Calu3 (cell line): ENCODE data around the gene RGS12. TPM values are rescaled to one million over a fixed set of nuclear protein-coding genes. Genes with fewer than 3 reads are reported as not detected.

Experiments used
- BruUV-seq: library from RNA; stranded (reverse); fragments of 400-500 nt; replicated peaks from 2 replicates; lab custom pipeline; 2021; lab: Mats Ljungman, UMichigan
- CTCF ChIA-PET: fragments of 300-600 bp; sonication (Branson Sonifier 250); formaldehyde crosslinking; loops from one replicate; lab custom pipeline; 2022; ENCODE audit warnings: antibody characterized with exemption; lab: Charles Lee
- DNase-seq: peaks from one replicate; pipeline ENCODE4 v3.0.0; 2022
- H3K27ac Mint-ChIP-seq: one replicate; pipeline ENCODE4 v1.8.0; 2022; ENCODE audit warnings: mixed read lengths; ENCODE audit not compliant: unreplicated experiment
- H3K27me3 Mint-ChIP-seq: one replicate; pipeline ENCODE4 v1.8.0; 2022; ENCODE audit warnings: mixed read lengths; ENCODE audit not compliant: unreplicated experiment
- H3K36me3 Mint-ChIP-seq: one replicate; pipeline ENCODE4 v1.8.0; 2022; ENCODE audit warnings: mild to moderate bottlenecking, moderate library complexity, mixed read lengths; ENCODE audit not compliant: insufficient read depth, unreplicated experiment
- H3K4me1 Mint-ChIP-seq: one replicate; pipeline ENCODE4 v1.8.0; 2022; ENCODE audit warnings: mild to moderate bottlenecking, low read depth, mixed read lengths; ENCODE audit not compliant: unreplicated experiment
- H3K4me3 Mint-ChIP-seq: one replicate; pipeline ENCODE4 v1.8.0; 2022; ENCODE audit warnings: mild to moderate bottlenecking, low read depth, moderate library complexity, mixed read lengths; ENCODE audit not compliant: unreplicated experiment
- H3K9me3 Mint-ChIP-seq: one replicate; pipeline ENCODE4 v1.8.0; 2022; ENCODE audit warnings: low read depth, mixed read lengths; ENCODE audit not compliant: unreplicated experiment
- intact Hi-C: fragments of 100-400 bp; cut with micrococcal nuclease; formaldehyde crosslinking; loops from one replicate; pipeline ENCODE4 v1.10.0; 2022; ENCODE audit not compliant: unreplicated experiment
- total RNA-seq: library from RNA; stranded (reverse); gene quantifications from 2 replicates; pipeline ENCODE4 v1.2.3, GENCODE V29; 2022
- TF ChIP-seq, protein P1 (sequence below): fragments of 200-600 bp; IDR thresholded peaks from one replicate; pipeline ENCODE4 v1.8.0; 2022; ENCODE audit warnings: antibody characterized with exemption; ENCODE audit not compliant: unreplicated experiment

The RGS12 gene
- total RNA-seq, 1 experiment from 2014 or later: 13.9 TPM

DNA sequence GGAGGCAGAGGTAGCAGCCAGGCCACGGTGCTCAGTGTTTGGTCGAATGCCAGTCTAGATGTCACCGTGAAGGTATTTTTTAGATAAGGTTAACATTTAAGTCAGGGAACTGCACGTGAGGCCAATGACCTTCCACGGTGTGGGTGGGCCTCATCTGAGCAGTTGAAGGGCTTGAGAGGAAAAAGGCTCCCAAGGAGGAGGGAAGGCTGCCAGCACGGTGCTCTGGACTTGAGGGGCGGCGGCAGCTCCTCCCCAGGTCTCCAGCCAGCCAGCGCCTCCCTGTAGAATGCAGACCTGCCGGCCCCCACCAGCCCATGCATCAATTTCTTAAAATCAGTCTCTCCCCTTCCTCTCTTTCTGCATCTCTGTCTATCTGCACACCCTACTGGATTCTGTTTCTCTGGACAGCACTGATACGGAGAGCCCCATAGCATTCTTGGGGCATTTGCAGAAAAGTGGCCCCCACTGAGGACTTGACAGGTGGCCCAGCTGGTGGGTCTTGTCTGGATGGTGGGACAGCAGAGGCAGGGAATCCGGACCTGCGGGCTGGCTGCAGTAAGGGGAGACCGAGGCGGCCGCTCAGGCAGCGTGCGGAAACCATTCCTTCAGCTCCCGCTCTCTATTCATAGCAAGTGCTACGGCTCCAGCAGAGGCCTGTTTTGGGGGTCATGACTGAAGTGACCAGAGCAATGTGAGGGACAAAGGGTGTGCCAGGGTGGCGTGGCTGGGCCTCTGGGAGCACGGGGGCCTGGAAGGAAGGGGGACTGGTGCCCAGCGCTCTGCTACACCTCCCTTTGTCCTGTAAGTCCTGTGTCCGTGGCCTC lies 7.9 kb upstream of the RGS12 start:
- CTCF ChIA-PET: no interaction called here
- intact Hi-C loops: no loop called here
- Mint-ChIP-seq H3K36me3 (peaks cover 5% of the 10 kb centered on the region), H3K27me3 (peaks cover 25% of the 10 kb centered on the region), H3K4me3 (no peak overlapping the region), H3K27ac (no peak overlapping the region), H3K9me3 (no peaks in the 10 kb centered on the region), H3K4me1 (no peaks in the 10 kb centered on the region)
- no peak for DNase-seq
- no TSS peak for BruUV-seq
- TF ChIP-seq, protein P1, sequence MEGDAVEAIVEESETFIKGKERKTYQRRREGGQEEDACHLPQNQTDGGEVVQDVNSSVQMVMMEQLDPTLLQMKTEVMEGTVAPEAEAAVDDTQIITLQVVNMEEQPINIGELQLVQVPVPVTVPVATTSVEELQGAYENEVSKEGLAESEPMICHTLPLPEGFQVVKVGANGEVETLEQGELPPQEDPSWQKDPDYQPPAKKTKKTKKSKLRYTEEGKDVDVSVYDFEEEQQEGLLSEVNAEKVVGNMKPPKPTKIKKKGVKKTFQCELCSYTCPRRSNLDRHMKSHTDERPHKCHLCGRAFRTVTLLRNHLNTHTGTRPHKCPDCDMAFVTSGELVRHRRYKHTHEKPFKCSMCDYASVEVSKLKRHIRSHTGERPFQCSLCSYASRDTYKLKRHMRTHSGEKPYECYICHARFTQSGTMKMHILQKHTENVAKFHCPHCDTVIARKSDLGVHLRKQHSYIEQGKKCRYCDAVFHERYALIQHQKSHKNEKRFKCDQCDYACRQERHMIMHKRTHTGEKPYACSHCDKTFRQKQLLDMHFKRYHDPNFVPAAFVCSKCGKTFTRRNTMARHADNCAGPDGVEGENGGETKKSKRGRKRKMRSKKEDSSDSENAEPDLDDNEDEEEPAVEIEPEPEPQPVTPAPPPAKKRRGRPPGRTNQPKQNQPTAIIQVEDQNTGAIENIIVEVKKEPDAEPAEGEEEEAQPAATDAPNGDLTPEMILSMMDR: no peak

GRCh38 chr4:3285558-3286334 lies 7.1 kb upstream of the RGS12 start:
- BruUV-seq: no TSS peak
- peak; percentile 7 for DNase-seq
- CTCF ChIA-PET: no interaction called here
- Mint-ChIP-seq H3K36me3 (peaks cover 5% of the 10 kb centered on the region), H3K27me3 (peaks cover 25% of the 10 kb centered on the region), H3K27ac (no peak overlapping the region), H3K9me3 (no peaks in the 10 kb centered on the region), H3K4me1 (no peaks in the 10 kb centered on the region), H3K4me3 (no peak overlapping the region)
- TF ChIP-seq, protein P1: no peak
- intact Hi-C loops: no loop called here

DNA sequence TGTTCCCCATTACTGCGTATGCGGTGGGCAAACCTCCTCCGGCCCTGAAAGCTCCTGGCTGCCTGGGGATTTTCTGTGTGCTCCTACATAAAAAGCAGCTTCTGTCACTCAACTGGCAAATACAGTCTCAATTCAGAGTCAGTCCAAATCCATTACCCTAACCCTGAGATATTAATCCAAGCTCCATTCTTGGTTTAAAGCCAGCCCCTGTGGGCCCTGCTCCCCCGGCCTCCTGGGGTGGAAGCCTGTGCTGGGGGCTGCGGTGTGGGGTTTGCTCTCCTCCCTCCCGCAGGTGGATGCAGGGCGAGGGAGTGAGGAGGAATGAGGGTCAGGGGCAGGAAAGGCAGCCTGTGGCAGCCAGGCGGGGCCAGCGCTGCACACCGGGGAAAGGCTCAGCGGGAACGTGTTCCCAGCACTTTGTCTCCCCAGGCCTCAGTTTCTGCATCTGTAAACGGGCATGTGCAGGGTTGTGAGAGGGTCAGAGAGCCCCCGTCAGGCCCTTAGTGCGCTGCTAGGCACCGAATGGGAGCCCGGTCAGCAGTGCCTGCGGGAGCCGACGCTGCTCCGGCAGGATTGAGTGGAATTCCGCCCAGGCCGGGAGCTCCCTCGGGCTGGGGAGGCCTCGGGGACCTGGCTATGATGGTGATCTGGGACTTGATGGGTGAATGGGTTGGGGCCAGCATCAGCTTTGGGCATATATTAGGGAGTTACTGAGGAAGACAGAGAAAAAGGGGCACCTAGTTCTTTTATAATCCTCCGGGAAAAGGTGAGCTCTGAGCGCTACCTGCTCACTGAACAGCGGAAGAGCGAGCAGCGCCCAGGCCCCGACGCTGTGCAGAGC lies 6.3 kb upstream of the RGS12 start:
- H3K27me3 Mint-ChIP-seq: peaks cover 25% of the 10 kb centered on the region
- H3K9me3 Mint-ChIP-seq: no peaks in the 10 kb centered on the region
- no peak overlapping the region for H3K27ac Mint-ChIP-seq
- no TSS peak for BruUV-seq
- CTCF ChIA-PET: no interaction called here
- peaks cover 4% of the 10 kb centered on the region for H3K4me1 Mint-ChIP-seq
- no peak overlapping the region for H3K4me3 Mint-ChIP-seq
- TF ChIP-seq, protein P1: no peak
- intact Hi-C loops: no loop called here
- no peak for DNase-seq
- H3K36me3 Mint-ChIP-seq: peaks cover 7% of the 10 kb centered on the region

- Mint-ChIP-seq H3K4me1 (peaks cover 8% of the 10 kb centered on the region), H3K4me3 (no peak overlapping the region), H3K27ac (no peak overlapping the region), H3K36me3 (peaks cover 16% of the 10 kb centered on the region), H3K27me3 (peaks cover 25% of the 10 kb centered on the region), H3K9me3 (no peaks in the 10 kb centered on the region)
- TF ChIP-seq, protein P1: no peak
- BruUV-seq: no TSS peak
- no peak for DNase-seq
- intact Hi-C loops: no loop called here
- CTCF ChIA-PET: no interaction called here
Measured at GRCh38 chr4:3287271-3287971, 5.4 kb upstream of the RGS12 start.
